NCI-H128 (cell line): ENCODE results near the gene ENTHD1.
"Not testable (repeated sequence)": the region's sequence is repeated elsewhere in the genome, so short reads cannot be mapped to it uniquely, and the experiment has no call there.

Source experiments
- DNase-seq: peaks from one replicate; lab custom pipeline; 2025; ENCODE audit not compliant: unreplicated experiment; lab: John Stamatoyannopoulos, UW

Gene ENTHD1

DNA sequence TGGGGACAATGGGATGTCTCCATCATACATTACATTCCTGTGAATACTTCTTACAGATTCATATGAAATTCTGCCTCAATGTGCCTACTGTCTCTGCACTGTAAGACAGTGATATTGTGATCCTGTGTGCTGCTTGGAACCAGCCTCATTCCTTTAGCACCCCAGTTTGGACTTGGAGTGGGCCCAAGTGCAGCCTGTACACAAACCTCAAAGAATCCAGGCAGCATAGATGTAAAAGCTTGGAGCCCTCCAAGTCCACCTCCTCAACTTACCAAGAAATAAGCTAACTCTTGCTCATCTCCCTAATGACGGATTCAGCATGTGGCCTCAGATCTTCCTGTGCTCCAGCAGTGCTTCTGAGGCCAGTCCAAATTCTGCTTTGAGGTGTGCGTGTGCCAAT is 31.7 kb upstream of the ENTHD1 start:
- DNase-seq, result no peak

GRCh38 chr22:39924286-39924685 is 30.7 kb upstream of the ENTHD1 start:
- no peak for DNase-seq

- DNase-seq, result no peak
Measured at GRCh38 chr22:39923696-39924095, 30.1 kb upstream of the ENTHD1 start.

GRCh38 chr22:39920134-39920743 is 26.7 kb upstream of the ENTHD1 start:
- no peak for DNase-seq

GRCh38 chr22:39917776-39918495 is 24.4 kb upstream of the ENTHD1 start:
- DNase-seq, result no peak

DNA sequence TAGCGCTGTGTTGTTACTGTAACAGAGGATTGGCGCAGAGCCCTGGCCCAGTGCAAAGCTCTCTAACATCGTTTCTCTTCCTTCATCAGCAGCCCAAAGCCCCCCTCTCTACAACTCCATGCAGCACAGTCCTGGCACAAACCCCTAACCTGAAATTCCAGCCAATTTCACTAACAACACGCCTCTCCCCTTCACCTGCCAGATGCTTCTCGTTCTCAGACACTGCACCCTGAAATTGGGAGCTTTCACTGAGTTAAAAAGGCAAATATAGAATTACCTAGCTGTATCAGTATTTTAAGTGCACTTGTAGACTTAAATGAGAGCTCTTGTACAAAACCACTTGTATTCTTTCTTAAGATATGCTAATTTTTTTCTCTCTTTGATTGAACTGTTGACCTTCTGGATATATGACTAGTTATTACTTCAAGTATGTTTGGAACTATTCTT is 23.7 kb upstream of the ENTHD1 start:
- DNase-seq, result no peak

- no peak for DNase-seq
Measured at GRCh38 chr22:39916496-39916895, 22.9 kb upstream of the ENTHD1 start.

GRCh38 chr22:39915295-39915726 is 21.8 kb upstream of the ENTHD1 start:
- no peak for DNase-seq

DNA sequence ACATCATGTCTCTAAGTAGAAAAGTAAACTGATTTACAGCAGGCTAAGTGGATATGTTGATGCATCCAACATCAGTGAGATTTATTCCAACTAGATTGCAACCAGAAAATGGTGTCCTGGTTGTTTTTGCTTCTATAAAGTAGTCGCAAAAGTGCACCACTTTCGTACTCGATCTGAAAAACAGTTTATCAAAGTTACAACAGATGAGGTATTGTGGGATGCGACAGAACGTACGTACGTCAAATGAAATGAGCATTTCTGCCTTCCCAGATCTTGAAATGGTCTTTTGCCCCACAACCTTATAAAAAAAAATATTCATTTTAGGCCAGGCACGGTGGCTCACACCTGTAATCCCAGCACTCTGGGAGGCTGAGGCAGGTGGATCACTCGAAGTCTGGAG is 21.0 kb upstream of the ENTHD1 start:
- no peak for DNase-seq

DNA sequence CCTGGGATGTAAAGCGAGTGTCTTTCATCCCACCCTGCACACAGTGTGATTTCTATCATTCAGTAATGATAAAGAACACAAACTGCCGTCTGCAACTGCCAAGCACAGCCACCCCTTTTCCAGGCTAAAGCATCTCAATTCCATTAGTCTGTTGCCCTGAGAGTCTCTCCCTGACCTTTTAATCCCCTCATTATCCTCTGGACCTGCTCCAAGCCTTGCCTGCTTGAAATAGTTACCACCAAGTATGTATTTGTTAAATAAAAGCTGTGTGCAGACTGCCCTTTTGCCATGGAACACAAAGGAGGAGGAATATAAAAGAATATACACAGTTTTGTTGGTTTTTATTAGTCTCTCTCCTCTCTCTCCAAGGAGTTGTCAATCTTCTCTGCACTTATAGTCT is 20.3 kb upstream of the ENTHD1 start:
- no peak for DNase-seq

DNA sequence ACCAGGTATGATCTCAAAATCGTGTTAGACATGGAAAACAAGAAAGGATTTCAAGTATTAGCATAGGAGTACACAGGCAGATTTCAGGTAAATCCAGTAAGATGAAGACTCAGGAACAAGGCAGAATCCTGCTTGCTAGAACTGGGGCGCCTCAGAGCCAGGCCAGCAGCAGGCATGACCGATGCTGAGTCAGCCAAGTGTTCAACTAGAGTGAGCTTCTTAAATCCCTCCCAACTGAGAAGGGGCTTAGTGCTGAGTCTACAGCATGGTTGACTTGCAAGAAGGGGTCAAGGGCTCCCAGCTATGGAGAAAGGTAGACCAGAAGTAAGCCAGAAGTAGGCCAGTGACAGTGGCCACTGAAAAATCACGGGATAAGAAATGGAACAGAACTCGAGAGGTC is 19.8 kb upstream of the ENTHD1 start:
- no peak for DNase-seq

DNA sequence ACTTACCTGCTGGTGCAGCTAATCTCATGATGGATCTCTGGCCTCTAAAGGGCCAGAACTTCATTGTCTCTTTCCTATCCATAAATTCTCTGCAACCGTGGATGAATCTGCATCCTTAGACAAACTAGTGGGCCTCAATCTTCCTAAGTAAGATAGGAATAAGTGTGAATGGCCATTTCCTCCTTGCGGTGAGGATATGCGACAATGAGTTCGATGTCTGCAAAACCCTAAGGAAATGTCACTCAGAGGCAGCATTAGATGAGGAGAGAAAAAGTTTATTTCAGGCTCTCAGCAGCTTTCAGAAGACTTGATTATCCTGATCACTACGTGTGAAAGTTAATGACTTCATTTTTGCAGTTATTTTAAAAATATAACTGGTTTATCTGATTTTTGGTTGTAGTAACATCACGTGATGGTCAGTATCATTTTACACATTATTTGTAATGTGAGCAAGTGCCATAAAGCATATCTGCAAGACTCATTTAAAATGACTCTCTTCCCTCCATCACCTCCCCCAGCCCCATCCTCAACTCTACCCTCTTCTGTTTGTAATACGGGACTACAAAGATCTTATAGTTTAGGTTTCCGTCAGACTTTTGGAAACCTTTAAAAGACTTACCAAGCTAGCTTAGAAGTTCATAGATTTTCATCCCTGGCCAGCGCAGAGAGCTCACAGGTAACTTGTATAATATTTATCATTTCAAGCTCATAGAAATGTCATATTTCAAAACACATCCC is 17.5 kb upstream of the ENTHD1 start:
- no peak for DNase-seq

DNA sequence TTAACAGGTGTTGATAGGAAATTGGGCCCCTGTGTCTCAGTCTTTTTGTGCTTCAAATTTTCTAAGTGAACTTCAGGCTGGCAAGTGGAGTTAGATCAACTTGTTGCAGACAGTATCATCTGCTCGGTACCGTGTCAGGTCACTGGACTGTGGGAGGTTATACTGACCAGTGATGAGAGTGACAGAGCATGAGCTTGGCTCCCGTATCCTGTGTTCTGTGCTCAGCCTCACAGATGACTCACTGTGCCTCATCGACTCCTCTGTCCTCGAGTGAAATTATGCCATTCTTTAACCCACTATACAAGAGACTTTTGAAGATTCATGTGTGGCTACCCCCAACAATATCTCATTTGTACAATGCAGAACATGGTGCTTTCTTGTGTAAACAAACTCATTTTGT is 15.2 kb upstream of the ENTHD1 start:
- DNase-seq, result no peak

DNA sequence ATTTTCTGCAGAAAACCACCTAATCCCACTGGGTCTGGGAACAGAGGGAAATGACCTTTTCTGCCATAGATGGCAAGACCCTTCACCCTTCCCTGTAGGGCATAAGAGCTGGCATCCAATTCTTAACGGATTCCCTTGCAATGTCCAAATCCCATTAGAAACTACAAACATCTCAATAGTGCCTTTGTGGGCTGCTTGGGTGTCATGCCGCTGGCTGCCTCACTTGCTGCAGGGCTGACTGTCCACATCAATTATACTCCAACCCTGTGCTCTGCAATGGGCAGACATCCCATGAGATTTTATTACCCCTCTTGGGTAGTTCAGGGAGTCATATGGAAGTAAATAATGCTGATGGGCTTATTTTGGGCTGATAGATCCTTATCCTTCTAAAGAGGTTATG is 14.6 kb upstream of the ENTHD1 start:
- DNase-seq, result no peak

- no peak for DNase-seq
Measured at GRCh38 chr22:39907605-39908097, 14.1 kb upstream of the ENTHD1 start.

GRCh38 chr22:39907047-39907446 is 13.5 kb upstream of the ENTHD1 start:
- DNase-seq, result no peak

GRCh38 chr22:39906207-39906606 is 12.6 kb upstream of the ENTHD1 start:
- no peak for DNase-seq

DNA sequence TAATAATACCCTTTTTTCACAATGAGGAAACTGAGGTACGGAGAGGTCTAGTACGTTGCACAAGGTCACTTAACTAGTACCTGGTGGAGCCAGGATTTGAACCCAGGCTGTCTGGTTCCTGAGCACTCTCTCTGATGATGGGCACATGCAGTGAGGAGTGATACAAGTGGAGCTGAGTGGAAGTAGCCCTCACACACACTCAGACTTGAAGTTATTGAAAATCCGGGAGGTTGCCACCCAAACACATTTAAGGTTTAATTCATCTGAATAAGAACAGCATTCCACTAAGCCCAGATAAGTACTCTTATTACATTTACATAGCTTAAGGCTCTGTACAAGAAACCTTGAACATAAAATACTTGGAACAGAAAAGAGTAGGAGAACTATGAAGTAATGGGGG is 12.1 kb upstream of the ENTHD1 start:
- no peak for DNase-seq

- DNase-seq, result no peak
Measured at GRCh38 chr22:39904862-39905261, 11.3 kb upstream of the ENTHD1 start.

DNA sequence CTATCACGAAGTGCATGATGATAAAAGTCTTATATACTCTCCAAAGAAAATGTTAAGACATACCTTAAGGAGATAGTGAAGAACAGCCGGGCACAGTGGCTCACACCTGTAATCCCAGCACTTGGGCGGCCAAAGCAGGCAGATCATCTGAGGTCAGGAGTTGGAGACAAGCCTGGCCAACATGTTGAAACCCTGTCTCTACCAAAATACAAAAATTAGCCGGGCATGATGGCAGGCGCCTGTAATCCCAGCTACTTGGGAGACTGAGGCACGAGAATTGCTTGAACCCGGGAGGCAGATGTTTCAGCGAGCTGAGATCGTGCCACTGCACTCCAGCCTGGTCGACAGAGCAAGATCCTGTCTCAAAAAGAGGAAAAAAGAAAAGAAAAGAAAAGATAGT is 10.5 kb upstream of the ENTHD1 start:
- not testable (repeated sequence) for DNase-seq

DNA sequence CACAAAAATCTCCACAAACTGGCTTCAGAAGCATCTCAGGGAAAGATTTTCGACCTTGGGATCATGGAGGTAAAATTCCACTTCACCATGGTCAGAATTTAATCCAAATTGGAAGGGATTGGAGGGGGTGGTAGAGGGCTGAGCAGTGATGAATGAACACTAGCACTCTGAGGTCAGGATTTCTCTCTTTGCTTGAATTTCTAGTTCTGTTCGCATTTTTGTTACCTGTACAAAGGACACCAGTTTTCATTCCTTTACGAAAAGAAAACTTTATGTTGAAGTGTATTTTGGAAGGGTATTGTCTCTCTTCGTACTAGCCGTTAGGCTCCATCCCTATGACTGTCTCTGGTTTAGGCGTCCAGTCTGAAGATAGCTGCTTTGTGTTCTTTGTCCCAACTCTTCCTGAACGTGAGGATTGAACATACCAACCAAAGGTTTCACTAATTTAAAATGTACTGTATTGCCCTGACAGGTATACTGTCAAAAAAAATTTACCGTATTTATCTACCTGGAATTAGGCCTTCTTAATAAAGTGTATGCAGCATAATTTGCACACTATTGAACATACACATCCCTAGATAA is 8.1 kb upstream of the ENTHD1 start:
- DNase-seq, result no peak
